HK-2 (cell line): Measurements from ENCODE around the gene ANXA2R.
"Not testable (repeated sequence)": the region's sequence is repeated elsewhere in the genome, so short reads cannot be mapped to it uniquely, and the experiment has no call there.

Source experiments
- DNase-seq: peaks from one replicate; pipeline ENCODE4 v3.0.0-alpha.2; 2018; ENCODE audit not compliant: unreplicated experiment

The ANXA2R gene, protein sequence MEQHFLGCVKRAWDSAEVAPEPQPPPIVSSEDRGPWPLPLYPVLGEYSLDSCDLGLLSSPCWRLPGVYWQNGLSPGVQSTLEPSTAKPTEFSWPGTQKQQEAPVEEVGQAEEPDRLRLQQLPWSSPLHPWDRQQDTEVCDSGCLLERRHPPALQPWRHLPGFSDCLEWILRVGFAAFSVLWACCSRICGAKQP

DNA sequence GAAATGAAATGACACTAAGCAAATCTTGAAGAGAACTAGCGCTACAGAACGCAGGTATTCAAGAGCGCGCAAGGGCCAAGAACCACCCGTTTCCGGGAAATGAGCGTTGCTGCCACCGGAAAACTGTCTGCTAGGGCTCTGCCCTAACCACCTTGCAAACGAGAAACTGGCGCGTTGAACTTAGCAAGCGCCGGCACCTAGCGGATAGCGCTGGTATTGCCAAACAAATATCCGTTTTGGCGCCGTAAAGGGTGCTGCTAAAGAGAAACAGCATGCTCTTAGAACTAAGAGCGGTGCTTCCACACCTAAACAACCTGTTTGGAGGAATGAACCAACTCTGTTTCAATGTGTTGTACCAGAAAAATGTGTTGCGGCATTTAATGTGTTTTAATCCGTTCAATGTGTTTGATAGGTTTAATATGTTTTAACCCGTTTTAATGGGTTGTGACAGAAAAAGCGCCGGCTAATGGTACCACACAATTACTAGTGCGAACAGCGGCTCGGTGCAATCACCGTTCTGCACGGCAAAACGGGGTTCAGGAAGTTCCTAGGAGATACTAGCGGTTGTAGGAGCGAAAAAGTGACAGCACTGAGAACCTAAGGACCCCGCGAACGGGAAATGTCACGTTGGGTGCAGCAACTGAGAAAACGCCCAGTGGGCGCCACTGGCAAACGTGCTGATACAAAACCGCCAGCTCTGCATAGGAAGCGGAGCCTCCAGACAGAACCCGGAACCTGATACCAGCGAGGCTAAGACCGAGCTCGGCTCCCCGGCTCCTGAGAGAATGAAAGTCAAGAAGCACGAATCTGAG is at the start of gene ANXA2R:
ANXA2R (minus strand) TSS at position 33 of the 812 bp plus-strand sequence. CDS start 273 bp downstream, outside the sequence.
- DNase-seq: peak; percentile 87

DNA sequence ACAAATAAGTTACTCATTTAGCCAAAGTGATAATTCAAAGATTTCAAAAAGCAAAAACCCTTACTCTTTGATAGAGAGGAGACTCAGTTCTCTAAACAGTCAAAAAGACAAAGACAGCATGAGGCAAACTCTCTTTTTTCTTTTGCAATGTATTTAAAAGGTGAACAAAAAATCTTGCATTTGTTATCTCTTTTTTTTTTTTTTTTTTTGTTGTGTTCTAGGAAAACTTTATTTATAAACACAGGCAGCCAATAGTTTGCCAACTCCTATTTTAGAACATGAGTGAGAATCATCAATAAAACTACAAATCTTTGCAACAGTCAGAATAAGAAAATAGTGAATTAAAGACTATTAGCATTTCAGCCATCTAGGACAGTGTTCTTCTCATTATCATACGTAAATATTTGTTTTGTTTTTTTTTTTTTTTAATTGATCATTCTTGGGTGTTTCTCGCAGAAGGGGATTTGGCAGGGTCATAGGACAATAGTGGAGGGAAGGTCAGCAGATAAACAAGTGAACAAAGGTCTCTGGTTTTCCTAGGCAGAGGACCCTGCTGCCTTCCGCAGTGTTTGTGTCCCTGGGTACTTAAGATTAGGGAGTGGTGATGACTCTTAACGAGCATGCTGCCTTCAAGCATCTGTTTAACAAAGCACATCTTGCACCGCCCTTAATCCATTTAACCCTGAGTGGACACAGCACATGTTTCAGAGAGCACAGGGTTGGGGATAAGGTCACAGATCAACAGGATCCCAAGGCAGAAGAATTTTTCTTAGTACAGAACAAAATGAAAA is 46.2 kb upstream of the ANXA2R start:
- DNase-seq: not testable (repeated sequence)

DNA sequence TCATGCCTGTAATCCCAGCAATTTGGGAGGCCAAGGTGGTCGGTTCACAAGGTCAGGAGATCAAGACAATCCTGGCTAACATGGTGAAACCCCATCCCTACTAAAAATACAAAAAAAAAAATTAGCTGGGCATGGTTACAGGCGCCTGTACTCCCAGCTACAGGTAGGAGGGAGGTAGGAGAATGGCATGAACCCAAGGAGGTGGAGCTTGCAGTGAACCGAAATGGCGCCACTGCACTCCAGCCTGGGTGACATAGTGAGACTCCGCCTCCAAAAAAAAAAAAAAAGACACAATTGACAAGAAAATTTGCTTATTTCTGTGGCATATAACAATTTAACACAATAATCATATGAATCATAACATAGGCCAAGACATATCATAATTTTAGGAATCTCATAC is 45.3 kb upstream of the ANXA2R start:
- DNase-seq: no peak

DNA sequence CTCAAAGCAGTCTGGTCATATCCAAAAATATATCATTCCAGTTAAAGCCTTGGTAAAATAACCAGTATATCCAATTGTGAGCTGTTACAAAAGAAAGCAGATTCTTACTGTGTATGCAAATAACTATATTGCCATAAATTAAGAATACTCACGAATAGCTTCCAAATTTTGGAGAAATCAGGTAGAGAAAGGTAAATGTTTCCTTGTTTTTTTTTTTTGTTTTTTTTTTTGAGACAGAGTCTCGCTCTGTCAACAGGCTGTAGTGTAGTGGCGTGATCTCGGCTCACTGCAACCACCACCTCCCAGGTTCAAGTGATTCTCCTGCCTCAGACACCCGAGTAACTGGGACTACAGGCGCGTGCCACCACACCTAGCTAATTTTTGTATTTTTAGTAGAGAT is 44.3 kb upstream of the ANXA2R start:
- DNase-seq: not testable (repeated sequence)

DNA sequence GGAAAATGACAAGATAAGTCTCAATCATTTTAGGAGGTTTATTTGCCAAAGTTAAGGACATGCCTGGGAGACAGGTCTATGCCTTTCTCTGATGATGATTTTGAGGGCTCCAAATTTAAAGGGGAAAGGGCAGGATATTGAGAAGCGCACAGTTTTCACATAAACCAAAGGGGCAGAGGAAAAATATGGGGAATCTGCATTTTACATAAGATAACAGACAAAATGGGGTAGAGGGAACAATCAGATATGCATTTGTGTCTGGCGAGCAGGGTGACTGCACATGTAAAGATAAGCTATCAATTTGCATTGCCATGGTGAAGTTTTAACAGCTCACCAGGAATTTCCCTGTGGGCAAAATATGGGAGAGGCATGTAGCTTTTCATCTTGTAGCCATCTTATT is 41.2 kb upstream of the ANXA2R start:
- DNase-seq: not testable (repeated sequence)

DNA sequence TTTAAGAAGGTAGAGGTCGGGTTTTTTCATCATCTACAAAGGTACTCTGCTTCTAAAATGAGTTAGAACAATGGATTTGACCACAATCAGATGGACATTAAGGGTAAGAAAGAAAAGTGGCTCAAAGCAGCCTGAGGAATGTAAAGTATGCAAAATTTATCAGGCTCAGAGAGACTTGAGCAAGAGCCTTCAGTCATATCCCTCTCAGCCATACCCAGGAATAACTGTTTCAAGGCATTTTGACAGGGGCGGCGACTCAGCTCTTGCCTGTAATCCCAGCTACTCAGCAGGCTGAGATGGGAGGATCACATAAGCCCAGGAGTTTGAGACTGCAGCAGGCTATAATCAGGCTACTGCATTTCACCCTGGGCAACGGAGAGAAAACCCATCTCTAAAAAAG is 38.8 kb upstream of the ANXA2R start:
- peak; percentile 58 for DNase-seq

DNA sequence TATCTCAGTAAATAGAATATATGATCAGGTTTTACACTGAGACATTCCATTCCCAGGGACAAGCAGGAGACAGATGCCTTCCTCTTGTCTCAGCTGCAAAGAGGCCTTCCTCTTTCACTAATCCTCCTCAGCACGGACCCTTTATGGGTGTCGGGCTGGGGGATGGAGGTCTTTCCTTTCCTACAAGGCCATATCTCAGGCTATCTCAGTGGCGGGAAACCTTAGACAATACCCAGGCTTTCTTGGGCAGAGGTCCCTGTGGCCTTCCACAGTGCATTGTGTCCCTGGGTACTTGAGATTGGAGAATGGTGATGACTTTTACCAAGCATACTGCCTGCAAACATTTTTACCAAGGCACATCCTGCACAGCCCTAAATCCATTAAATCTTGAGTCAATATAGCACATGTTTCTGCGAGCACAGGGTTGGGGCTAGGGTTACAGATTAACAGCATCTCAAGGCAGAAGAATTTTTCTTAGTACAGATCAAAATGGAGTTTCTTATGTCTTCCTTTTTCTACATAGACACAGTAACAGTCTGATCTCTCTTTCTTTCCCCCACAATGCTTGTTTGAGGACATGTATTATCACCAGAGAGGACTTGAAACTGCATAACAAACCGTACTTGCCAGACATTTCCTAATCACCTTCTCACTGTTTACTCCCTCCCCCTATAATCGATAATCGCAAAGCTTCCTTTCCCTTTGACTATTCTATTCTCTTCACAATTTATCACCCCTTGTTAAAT is 37.5 kb upstream of the ANXA2R start:
- not testable (repeated sequence) for DNase-seq

DNA sequence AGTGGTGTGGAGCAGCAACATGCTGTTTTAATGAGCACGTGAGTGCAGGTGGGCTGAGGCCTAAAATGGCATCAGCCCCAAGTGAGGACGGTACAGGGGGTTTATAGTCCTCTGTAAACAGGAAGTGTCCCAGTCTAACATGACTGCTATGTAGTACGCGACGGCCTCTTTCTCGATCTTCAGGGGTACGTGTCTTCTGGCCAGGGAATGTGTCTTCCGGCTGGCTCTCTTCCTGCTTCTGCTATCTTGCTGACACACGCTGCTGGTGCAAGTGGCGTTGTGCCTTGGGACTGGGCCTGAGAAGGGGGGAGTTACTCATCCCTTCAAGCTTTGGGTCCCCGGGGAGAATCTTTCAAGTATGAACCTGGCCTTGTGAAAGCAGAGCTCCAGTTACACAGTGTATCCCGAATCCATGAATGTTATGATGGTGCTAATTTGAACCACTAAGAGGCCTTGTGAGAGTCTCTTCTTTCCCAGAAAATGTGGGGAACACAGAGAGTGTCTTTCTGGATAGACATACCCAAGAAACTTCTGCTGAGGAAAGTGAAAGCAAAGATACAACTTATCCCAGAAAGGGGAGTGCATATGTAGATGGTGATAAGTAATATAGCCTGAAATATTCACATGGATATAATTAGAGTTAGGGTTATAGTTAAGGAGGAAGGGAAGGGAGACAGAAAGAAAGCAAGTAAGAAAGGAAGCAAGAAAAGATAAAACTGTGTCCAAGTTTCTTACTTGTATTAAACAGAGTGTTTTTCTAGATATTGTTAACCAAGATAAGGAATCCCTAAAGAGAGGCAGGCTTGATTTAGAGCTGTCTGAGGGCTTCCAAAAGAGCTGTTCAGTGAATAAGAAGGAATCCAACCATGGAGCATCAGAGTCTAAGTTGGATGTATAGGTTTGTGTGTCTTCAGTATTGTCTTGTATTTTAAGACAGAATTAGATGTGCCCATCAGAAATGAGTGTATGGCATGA is 35.5 kb upstream of the ANXA2R start:
- no peak for DNase-seq

DNA sequence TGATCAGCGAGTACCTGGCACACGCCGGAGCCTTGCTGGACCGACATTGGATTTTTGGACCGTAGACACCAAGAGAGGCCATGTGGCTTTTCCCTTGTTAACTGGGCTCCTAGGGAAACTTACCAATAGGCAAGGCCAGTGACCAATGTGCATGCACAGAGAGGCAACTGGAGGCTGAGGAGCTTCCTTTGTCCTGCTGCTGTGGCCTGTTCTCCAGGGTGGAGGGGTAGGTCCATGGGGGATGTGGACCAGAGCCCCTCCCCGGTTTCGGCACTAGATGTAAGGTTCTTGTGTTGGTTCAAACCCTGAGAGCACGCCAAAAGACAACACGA is 34.8 kb upstream of the ANXA2R start:
- no peak for DNase-seq

DNA sequence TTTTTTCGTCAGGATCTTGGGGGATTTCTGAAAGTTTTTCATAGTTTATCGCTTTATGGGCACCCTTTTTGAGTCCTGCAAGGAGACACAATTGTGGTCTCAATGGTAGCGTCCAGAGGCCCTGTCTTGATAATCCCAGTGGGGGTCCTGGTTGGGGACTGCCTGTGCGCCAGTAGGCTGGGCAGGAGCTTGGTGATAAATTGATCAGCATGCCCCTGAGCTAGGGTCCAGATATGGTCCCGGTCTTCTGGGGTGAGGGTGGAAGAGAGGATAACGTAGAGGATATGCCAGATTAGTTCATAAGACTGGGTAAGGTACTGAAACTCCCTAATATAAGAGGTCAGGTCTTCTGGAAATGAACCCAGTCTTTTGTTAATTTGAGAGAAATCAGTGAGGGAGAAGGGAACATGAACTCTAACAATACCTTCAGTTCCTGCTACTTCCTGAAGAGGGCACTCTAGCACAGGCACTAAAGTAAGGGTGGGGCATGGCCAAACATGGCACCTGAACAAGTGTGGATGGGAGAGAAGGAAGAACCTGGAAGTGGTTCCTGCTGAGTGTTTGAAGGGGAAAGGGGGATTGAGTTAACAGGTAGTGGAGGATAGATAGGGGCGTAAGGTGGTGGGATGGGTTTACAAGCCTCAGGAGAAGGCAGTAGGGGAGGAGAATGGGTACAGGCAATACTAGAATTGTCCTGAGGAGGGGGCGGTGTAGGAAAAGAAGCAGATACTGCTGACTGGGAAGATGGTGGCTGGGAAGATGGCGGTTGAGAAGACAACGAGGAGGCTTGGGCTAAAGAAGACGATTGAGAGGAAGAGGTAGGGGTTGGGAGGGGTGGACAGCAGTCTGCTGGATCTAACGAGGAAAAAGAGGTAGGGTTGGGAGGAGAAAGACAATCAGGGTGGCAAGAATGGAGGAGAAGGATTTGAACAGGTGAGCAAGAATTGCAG is 33.8 kb upstream of the ANXA2R start:
- DNase-seq: peak; percentile 35

DNA sequence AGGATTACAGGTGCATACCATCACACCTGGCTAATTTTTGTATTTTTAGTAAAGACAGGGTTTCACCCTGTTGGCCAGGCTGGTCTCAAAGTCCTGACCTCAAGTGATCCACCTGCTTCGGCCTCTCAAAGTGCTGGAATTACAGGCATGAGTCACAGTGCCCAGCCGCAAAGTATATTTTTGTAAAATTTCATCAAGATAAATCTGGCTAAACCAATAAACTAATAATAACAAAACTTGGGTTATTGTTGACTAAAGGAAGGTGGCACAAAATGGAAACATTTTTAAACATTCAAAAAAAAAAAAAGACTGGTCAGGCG is 29.2 kb upstream of the ANXA2R start:
- DNase-seq: not testable (repeated sequence)

DNA sequence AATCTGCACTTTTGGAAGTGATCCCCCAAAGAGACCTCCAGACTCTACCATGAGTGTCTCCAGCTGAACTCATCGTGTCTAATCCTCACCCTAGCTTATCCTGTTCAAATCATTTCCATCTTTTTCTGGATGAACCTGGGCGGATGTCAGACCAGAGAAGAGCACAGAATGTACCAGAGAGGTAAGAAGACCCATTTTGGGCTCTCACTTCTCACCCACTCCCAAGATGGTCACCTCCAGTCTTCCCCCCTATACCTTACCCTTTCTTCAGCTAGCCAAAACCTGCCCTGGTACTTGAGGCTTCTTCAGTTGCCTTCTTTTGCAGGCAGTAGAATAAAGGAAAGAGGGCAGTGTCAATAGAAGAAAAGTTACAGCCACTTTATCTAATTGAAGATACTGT is 27.9 kb upstream of the ANXA2R start:
- no peak for DNase-seq

DNA sequence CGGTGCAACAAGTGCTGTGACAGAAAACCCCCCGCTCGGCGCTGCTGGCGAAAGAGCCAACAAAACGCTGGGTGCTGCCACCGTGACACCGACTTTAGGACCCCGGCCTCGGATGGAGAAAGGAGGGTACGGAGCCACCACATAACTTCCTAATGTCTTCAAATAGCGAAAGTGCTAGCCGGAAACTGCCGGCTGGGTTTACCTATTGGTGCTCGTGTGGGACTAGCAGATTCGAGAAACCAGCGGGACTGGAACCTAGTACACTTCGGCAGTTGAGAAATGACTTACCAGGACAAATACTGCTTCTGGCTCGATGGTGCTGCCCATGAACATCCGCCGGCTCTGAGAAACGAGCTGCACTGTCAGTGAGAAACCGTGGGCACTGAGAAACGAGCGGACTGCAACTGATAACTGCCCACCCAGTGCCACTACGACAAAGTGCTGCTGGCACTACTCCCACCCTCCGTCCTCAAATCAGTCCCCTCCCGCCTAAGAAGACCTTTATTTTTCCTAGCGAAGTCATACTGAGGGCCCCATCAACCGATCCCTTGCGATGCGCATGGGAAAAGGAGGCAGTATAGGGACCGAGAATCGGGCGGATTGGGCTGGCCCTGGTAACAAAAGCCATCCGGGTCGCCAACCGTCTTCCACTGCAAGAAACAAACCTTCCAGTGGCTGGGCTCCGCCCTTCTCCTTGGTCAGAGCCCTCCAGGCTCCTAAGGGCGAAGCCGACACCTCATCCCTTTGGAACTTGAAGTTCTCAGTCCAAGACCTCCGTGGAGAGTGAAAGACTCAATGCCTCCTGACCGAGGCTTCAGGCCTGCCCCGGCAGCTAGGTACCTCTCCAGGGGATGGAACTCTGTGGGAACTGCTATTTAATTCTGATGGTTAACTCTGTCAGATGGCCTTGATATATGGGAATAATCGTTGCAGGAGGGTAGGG is 27.0 kb upstream of the ANXA2R start:
- DNase-seq: peak; percentile 80

DNA sequence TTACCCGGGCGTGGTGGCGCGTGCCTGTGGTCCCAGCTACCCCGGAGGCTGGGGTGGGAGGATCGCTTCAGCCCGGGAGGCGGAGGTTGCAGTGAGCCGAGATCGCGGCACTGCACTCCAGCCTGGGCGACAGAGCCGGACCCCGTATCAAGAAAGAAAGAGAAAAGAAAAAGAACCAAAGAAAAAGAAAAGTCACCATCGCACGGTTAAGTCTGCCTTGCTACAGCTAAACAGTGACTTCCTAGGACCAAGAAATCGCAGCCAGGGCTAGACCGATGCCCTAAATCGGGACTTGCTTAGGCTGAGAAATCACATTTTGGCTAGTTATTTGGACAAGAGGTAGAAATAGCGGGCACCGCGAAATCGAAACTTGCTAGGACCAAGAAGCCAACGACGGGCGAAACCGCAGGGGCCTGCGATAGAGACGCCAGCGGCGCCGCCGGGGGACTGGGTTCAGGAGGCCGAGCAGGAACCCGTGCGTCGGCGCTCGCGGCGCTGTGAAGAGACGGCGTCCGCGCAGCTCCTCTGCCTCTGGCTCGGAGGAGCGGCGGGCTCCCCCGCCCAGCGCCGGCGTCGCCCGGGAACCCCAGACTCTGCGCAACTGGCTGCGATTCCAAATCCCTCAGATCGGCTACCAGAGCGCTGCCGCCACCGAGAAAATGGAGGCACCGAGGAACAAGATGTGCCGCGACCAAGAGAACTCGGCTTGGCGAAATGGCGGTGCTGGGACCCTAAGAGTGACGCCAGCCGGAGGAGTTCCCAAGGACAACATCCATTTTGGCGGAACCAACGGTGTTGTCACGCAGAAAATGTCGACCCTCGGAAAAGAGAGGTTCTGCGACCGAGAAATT is 26.1 kb upstream of the ANXA2R start:
- DNase-seq: peak; percentile 78

DNA sequence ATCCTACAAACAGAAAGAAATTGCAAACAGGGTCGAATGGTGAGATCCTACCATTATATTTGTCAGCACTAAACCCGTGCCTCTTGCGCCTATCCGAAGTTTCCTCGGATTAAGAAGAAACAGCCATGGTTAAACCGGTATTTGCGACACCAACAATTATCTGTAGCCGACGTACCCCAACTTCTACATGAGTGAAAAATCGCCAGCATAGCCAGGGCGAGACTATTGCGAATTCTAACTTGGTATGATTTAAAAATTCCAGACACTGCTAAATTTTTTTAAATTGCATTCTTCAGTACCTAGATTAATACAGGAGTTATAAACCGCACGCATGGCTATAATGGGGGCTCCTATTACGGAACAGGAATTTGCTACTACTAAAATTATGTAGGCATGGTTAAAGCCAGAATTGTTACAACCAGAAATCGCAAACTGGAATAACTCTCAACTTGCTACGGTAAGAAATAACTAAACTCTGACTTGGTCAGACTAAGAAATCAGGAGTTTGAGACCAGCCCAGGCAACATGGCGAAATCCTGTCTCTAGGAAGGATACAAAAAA is 25.3 kb upstream of the ANXA2R start:
- no peak for DNase-seq

DNA sequence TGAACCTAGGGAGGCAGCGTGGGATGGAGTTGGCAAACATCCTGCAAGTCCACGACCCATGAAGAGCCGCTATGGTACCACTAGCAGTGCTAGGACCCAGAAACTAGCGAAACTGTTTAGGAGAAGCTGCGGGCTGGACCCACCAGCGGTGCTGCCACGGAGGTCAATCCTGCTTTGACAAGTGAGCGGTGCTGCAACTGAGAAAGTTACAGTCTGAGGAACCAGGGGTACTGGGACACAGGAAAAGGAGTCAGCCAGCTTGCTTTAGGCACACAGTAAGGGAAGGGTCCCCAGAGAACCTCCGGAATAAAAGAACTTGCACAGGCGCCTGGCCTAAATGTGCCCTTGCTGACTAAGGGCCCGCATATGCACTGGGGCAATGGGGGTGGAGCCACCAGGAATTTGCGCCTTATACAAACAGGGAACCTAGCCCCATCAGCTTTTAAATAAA is 23.6 kb upstream of the ANXA2R start:
- DNase-seq: no peak

DNA sequence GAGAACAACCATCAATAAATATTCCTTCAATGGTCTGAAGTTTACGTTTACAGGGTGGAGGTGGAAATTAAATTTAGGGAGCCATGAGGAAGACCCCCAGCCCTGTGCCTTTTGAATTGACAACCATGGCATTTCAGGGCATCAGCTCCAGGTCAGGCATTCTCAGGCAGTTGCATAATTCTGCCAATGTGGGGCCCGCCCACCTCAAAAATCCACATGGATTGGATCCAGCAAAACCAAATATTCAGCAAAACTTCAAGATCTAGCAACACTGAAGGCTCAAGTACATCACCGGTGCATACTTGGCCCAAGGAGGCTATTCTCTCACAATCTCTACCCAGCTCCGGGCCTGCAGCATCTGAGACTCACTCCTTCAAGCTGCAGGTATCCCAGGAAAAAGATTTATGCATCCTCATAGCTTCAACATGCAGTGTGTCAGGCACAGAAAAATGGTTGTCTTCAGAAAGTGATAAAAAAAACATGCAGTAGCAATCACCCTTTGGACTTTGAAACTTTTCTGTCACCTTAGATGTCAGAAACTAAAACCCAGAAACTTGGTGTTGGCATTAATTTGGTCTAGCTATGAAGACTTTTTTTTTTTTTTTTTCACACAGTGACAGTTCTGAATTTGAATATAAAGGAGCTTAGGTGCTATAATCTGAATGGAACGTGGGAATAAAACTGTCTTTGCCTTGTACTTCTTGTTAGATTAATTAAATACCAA is 21.4 kb upstream of the ANXA2R start:
- DNase-seq: no peak
